NCI-H526 (cell line): ENCODE results near the gene NEDD9.

Source experiments
- DNase-seq, 2 experiments: peaks; one replicate each; lab custom pipeline; 2025; lab: John Stamatoyannopoulos, UW

Gene NEDD9

DNA sequence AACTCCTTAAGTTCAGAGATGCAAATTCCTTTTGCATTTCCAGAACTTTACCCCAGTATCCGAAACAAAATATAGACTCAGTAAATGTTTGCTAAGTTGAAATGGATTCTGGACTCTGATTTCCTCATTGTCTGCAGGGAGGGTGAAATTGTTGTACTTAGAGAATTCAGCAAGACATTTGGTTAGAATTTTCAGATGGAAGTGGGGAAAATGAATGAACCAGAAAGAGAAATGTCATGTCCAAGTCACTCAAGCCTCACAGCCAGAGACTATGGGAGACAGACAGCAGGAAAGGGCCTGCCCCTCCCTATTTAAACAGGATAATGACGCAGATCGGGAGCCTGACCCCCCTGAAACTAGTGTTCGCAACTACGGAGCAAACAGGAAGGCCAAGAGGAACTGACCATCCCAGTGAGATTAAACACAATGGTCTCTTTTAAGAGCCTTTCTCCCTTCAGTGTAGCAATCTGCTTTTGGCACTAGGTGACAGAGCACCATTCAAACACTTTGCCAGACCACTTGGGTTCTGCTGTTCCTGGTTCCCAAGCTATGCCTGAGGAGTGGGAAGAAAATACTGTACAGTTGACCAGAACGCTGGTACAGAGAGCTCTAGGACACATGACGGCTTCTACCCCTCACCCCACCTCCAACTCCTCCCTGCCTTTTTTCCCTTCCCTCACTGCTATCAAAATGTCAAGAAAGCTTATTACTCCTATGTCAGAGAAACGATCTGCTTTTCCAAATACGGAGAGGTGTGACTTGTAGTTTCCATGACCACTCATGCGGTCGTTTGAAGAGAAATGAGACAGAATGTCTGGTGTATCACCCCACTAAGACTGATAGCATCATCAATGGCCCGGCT, 13.7 kb downstream of the NEDD9 start:
- DNase-seq: no peak

DNA sequence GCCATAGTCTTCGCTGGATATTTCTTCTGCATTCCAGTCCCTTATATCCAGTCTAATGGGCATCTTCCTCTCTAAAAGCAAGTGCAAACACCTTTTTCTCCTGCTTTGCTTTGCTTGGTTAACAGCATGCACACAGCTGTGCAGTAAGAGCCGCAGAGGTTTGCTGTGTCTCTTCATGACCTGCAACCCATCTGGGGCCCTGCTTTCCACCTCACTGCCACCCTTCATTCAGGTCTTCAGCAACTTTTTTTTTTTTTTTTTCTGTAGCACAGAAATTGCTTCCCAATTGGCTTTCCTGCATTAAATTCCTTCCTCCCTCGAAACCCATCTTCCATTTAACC, 14.4 kb downstream of the NEDD9 start:
- DNase-seq: no peak

DNA sequence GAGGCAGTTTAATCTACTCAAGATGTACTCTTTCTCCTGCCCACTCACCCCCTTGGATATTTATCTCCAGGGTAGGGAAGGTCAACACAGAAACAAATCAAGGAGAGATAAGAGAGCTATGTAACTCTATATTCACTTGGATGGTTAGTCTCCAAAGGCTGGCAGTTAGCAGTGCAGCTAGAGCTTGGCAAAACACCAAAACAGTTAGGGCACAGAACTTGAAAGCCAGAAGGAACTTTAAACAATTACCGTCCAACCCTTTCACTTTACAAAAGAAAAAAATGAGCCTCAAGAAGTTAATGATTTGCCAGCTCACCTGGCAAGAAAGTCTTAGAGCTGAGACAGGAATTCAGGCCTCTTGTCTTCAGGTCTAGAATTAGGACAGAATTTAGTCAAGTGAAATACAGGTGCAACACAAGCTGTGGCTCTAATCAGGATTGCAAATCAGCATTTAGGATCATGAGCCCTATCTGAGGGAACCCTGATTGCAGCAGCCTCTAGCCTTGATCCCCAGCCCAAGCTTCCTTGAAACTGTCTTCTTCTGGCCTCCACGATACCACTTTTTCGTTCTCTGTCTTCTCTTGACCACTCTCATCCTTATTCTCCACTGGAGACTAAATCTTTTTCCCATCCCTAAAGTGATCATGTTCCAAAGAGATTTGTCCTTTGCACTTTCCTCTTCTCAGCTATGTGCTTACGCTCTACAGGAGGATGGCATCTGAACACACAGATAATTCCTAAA, 14.9 kb downstream of the NEDD9 start:
- DNase-seq: no peak

- no peak for DNase-seq
Observed at GRCh38 chr6:11215773-11216172, 16.7 kb downstream of the NEDD9 start.

- DNase-seq: no peak
Observed at GRCh38 chr6:11214901-11215300, 17.6 kb downstream of the NEDD9 start.

DNA sequence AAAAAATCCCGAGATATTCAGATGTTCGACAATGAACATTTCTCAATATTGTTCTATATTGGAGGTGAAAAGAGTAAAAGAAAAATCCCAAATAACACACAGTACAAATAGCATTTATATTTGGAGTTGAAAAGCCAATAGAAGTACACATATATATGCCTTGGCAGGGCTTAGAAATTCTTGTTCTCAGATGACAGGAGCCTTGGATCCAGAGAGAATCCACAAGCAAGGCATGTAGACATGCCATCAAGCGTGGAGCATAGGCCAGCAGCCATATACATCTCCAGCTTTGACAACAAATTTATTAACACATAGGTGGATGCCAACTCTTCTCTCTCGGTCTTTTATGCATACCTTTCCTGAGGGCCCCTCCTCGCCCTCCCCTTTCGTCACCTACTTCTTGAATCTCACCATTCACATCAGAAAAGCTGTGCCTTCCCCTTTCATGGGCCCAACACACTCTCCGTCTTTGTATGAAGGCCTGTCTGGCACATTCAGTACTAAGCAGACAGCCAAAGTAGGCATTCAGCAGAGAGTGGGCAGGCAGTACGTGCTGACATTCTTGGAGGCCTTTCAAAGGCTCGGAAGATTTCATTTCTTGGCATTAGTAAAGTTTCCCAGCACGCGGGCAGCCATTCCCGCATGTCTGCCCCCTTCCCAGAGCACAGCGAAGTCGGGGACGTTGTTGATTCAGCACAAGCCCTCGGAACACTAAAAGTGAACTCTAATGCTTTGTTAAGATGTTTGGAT, 18.2 kb downstream of the NEDD9 start:
- no peak for DNase-seq

DNA sequence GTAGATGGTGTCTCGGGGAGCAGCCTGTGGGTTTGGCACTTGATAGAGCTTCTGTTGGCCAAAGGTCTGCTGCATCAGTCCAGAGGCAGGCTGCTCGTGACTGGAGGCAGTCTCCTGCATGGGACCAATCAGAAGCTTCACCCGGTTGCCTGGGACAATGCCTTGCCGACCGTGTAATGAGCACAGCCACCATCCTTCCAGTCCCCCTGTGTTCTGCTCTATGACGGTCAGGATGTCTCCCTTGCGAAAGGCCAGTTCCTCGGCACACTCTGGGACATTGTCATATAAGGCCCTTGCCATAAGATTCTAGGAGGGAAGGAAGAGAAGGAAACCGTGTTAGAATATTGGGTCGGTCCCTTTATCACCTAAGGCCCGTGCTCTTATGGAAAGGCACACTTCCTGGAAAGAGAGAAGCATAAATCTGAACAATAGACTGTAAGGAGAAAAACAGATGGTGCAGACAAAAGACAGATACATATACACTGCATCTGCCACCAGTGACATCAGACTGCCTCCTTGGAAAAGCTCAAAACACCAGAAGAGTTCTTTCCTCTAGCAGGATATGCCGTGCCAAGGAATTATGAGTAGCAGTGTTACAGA, 18.9 kb downstream of the NEDD9 start:
- no peak for DNase-seq

DNA sequence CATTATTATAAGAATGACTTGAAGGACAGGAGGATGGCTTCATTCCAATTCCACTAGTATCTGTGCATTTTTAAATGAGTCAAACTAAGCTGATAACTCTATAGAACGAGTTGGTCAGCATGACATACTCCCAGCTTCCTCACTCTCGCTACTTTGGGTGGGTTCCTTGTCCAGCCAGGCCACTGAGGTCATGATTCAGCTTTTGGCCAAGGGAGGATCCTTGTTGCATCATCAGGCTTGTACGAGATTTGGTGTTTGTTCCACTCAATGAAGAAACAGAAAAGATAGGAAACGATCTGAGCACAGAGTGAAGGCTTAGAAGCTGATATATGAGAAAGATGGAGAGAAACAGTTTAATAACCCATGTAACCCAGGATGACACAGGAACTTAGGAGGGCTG, 19.8 kb downstream of the NEDD9 start:
- DNase-seq: no peak

GRCh38 chr6:11211254-11211653, 21.2 kb downstream of the NEDD9 start:
- DNase-seq: no peak

DNA sequence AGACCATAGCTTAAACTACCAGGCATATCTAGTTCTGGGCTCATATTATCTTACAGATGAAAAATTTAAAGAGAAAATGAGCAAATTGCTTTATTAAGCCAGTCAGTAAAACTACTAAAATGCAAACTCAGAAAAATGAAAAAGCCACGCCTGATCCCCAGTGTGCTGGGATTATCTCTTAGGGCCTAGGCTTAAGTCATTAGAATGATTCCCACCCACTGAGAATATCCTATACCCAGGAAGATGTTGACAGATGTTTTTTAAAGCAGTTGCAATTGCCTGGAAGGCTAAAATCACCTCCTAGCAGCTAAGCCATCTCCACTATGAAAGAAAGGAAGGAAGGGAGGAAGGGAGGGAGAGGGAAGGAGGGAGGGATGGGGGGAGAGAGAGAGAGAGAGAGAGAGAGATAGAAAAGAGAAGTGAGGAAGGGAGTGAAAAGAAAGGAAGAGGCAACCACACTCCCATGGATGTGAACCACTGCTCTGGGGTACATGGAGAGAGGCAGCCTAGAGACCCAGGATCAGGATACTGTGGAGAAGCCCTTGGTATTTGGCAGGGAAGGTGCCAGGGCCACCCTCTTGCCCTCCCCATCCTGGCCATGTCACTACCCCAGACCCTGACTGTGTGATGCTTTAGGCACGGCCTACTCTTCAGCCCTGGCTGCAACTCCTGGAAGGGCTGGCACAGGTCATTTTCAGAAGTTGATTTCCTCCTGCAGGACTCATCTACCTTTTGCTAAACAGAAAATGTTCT, 21.9 kb downstream of the NEDD9 start:
- DNase-seq: no peak

GRCh38 chr6:11209906-11210305, 22.6 kb downstream of the NEDD9 start:
- no peak for DNase-seq

DNA sequence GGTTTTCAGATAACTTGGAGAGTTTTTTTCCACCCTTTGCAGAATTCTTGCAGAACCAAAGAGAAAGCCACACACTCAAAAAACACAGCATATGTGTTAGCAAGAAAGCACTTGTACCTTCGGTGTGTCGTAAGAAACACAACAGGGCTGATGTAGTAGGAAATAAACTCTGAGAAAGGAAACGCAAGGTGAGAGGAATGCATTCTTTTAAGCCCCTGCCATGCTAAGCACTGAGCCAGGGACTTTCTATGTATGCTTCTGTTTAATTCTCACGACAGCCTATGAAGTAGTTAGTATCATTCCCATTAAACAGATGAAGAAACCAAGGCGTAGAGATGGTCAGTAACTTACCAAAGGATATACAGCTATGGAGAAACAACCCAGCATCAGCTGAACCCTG, 23.1 kb downstream of the NEDD9 start:
- no peak for DNase-seq

- no peak for DNase-seq
Observed at GRCh38 chr6:11208854-11209253, 23.6 kb downstream of the NEDD9 start.

- no peak for DNase-seq
Observed at GRCh38 chr6:11208267-11208666, 24.2 kb downstream of the NEDD9 start.

DNA sequence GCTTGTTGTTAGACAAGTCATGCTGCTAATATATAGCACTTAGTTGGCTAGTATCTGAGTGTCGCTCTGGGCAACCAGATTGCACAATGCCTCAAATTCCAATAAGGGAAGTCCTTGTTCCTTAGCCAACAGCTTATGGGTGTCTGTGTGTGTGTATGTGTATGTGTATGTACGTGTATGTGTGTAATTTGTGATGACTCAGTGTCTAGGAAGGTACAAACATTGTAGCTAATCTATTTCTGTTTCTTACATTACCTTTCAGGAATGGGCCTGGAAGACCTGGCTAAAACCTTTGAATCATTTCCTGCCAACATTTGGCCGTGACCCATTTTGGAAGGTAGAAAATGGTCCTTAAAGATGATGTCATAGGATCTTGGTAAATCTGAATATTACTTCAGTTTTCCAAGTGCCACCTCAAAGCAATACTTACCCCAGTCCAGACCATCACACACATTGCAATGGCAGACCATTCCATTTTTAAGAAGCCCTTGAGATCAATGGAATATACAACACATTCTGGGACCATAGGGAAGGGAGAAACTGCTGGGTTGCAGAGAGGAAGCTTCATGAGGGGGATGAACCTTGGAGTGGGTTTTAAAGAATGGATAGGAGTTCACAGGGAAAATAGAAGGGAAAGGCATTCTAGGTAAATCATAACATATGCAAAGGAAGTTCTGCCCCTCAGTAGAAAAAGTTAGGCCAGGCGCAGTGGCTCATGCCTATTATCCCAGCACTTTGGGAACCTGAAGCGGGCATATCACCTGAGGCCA, 25.1 kb downstream of the NEDD9 start:
- no peak for DNase-seq

DNA sequence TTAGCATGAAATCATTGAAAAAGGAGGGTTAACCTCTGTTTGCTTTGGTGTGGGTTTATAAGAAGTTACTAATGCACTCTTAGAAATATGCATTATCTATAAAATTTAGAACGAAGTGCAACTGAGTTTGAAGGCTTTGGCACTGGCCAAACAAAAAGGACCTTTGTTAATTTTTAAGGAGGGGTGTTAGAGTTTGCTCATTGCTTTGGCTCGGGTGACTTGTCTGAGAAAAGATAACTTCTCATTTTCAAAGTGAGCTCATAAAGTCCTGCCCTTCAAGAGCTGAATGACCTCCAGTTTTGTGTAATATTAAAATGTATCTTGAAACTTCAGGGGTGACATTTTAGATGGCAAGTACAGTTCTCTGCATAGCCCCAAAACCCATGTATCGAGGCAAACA, 25.9 kb downstream of the NEDD9 start:
- DNase-seq: no peak

DNA sequence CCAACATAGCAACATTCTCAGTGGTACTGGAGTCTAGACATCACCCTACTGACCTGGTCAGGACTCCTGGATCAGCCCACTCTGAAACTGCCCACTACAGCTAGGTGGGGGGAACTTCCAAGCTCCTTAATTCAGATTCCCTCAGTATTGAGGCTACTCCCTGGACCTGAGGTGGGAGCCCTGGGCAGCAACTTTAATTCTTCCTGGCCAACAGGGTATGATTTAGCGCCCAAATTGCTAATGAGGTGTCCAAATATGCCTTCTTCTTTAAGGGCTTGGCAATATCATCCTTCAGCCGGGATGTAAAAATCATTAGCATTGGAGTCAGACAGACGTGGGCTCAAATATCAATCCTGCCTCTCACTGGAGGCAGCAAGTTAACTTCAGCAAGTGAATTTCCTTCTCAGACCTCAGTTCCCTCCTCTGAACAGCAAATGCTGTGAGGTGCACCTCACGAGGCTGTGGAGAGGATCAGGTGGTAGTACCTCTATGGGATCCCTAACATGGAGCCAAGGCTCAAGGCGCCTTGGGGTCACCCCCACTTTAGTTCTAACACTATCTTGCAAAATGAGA, 27.6 kb downstream of the NEDD9 start:
- no peak for DNase-seq

DNA sequence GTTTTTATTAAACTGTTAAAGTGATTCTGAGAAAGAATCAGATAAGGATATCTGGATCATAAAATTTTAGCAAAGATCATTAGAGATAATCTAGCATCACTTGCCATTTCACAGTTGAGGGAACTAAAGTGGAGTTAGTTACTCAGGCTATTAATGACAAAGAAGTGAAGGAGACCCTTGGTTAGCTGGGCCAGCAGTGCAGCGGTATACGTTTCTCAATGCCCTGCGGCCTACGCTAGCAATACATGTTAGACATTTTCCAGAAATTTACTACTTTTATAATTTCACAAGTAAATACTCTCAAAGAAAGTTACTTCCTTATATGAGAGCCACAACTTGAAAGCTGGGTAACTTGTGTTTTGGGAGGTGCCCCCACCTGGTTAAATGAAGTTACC, 28.5 kb downstream of the NEDD9 start:
- DNase-seq: no peak

DNA sequence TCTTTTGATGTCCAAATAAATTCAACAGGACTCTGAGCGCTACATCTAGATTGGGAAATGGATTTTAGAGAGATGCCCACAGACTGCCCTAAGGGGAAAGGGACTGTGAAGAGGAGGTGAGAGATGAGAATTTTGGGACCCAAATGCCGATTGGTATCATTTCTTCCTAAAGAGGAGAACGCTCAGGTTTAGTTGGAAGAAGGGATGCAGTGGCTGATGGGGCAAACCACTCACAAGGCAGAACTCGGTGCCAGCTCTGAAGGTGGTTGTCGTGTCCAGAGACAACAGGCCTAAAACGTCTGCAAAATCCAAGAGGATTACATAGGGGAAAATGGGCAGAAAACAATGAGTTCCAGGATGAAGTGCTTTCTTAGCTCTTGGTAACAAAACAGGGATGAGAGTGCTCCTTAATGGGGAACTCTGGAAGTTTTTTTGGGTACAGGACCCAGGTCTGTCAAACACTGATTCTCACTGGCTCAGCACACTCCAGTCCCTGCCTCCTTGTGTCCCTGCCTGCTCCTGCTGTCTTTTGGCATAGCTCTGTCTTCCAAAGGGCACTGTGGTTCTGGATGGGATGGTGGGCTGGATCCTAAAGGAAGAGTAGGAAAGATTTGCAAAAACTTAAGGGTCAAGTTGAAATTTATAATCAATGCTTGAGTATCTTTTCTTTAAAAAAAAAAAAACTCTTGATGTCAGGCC, 29.0 kb downstream of the NEDD9 start:
- no peak for DNase-seq
